ENCODE data around the gene ZNF484.

DNA sequence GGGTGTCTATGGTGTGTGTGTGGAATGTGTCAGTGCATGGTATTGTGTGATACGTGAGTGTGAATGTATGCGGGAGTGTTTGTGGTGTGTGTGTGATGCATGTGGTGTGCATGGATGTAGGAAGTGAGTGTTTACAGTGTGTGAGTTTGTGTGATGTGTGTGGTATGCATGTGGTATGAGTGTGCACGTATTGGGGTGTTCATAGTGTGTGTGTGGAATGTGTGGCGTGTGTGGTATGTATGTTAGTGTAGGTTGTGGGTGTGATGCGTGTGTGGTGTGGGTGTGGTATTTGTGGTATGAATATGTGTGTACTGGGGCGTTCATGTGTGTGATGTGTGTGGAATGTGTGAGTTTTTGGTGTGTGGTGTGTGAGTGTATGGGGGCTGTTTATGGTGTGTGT, 73.1 kb downstream of the ZNF484 start:
- TF ChIP-seq, protein P1, sequence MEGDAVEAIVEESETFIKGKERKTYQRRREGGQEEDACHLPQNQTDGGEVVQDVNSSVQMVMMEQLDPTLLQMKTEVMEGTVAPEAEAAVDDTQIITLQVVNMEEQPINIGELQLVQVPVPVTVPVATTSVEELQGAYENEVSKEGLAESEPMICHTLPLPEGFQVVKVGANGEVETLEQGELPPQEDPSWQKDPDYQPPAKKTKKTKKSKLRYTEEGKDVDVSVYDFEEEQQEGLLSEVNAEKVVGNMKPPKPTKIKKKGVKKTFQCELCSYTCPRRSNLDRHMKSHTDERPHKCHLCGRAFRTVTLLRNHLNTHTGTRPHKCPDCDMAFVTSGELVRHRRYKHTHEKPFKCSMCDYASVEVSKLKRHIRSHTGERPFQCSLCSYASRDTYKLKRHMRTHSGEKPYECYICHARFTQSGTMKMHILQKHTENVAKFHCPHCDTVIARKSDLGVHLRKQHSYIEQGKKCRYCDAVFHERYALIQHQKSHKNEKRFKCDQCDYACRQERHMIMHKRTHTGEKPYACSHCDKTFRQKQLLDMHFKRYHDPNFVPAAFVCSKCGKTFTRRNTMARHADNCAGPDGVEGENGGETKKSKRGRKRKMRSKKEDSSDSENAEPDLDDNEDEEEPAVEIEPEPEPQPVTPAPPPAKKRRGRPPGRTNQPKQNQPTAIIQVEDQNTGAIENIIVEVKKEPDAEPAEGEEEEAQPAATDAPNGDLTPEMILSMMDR (IDR thresholded peaks at IDR 0.05), result no peak
- TF ChIP-seq POLR2A (IDR thresholded peaks at IDR 0.05), result no peak
